Measurements from ENCODE around the gene ADGRV1.
A peak's percentile ranks its signal among the peaks of the same experiment; 100 is the strongest.
"Not testable (repeated sequence)": the region's sequence is repeated elsewhere in the genome, so short reads cannot be mapped to it uniquely, and the experiment has no call there.

Gene ADGRV1

GRCh38 chr5:90571147-90571773 lies 12.7 kb downstream of the ADGRV1 start (continued):
- TF ChIP-seq MYNN (tag by site-specific recombination; IDR thresholded peaks at IDR 0.05; ENCODE audit: borderline replicate concordance) (no peak), ZBTB20 (tag by site-specific recombination; IDR thresholded peaks at IDR 0.05) (no peak), GLI2 (tag by site-specific recombination; IDR thresholded peaks at IDR 0.05; ENCODE audit: borderline replicate concordance, low read depth) (peak; percentile 79; the same call in 1 of the 2 replicates), OVOL3 (tag by site-specific recombination; IDR thresholded peaks at IDR 0.05) (0 out of 2 replicates have a peak, but pooled peaks have one; percentile 45), ZNF354C (tag by site-specific recombination; IDR thresholded peaks at IDR 0.05; ENCODE audit: borderline replicate concordance, low read depth) (no peak), ZNF571 (tag by site-specific recombination; IDR thresholded peaks at IDR 0.05) (no peak), ZNF658 (tag by site-specific recombination; IDR thresholded peaks at IDR 0.05) (no peak), ZNF24 (tag by site-specific recombination; IDR thresholded peaks at IDR 0.05) (0 out of 2 replicates have a peak, but pooled peaks have one; percentile 56), ZNF549 (tag by site-specific recombination; IDR thresholded peaks at IDR 0.05) (peak; percentile 62; the same call in 1 of the 2 replicates)
- TF ChIP-seq, protein P1, sequence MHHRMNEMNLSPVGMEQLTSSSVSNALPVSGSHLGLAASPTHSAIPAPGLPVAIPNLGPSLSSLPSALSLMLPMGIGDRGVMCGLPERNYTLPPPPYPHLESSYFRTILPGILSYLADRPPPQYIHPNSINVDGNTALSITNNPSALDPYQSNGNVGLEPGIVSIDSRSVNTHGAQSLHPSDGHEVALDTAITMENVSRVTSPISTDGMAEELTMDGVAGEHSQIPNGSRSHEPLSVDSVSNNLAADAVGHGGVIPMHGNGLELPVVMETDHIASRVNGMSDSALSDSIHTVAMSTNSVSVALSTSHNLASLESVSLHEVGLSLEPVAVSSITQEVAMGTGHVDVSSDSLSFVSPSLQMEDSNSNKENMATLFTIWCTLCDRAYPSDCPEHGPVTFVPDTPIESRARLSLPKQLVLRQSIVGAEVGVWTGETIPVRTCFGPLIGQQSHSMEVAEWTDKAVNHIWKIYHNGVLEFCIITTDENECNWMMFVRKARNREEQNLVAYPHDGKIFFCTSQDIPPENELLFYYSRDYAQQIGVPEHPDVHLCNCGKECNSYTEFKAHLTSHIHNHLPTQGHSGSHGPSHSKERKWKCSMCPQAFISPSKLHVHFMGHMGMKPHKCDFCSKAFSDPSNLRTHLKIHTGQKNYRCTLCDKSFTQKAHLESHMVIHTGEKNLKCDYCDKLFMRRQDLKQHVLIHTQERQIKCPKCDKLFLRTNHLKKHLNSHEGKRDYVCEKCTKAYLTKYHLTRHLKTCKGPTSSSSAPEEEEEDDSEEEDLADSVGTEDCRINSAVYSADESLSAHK (tag by site-specific recombination; IDR thresholded peaks at IDR 0.05), result peak; percentile 66
- TF ChIP-seq, protein P2, sequence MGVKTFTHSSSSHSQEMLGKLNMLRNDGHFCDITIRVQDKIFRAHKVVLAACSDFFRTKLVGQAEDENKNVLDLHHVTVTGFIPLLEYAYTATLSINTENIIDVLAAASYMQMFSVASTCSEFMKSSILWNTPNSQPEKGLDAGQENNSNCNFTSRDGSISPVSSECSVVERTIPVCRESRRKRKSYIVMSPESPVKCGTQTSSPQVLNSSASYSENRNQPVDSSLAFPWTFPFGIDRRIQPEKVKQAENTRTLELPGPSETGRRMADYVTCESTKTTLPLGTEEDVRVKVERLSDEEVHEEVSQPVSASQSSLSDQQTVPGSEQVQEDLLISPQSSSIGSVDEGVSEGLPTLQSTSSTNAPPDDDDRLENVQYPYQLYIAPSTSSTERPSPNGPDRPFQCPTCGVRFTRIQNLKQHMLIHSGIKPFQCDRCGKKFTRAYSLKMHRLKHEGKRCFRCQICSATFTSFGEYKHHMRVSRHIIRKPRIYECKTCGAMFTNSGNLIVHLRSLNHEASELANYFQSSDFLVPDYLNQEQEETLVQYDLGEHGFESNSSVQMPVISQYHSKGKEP (tag by site-specific recombination; IDR thresholded peaks at IDR 0.05), result 0 out of 2 replicates have a peak, but pooled peaks have one; percentile 19

- ChIA-PET POLR2A (no interaction called here), CTCF (interaction anchor here (0.6 kb wide), 1 partner anchor 29 kb away, joined by 3 read pairs; no protein-coding TSS in a partner anchor)
- no peaks in the 10 kb centered on the region for H3K36me3 ChIP-seq (ENCODE audit: control insufficient read depth in 2 of 2, insufficient read depth in 1 of 2, low read length in 2 of 2)
- H3K27ac ChIP-seq (ENCODE audit: extremely low read depth, low read depth, low read length), result no peak overlapping the region
- no peak for TF ChIP-seq ZNF416 (tag by site-specific recombination; IDR thresholded peaks at IDR 0.05)
- no peak for TF ChIP-seq ZNF558 (tag by site-specific recombination; IDR thresholded peaks at IDR 0.05)
- TF ChIP-seq BCL11A (tag by site-specific recombination; IDR thresholded peaks at IDR 0.05; ENCODE audit: low read depth), result no peak
- TF ChIP-seq ZIC2 (tag by site-specific recombination; IDR thresholded peaks at IDR 0.05), result no peak
- TF ChIP-seq ZNF155 (tag by site-specific recombination; IDR thresholded peaks at IDR 0.05), result no peak
- TF ChIP-seq PATZ1 (tag by site-specific recombination; IDR thresholded peaks at IDR 0.05), result no peak
- TF ChIP-seq ZNF837 (tag by site-specific recombination; IDR thresholded peaks at IDR 0.05), result no peak
- TF ChIP-seq ZNF366 (tag by site-specific recombination; conservative IDR thresholded peaks at IDR 0.05), result no peak
- H3K4me1 ChIP-seq (ENCODE audit: control insufficient read depth, insufficient read depth, low read length), result peaks cover 22% of the 10 kb centered on the region; the same call in 1 of the 2 replicates
- no peak overlapping the region for H3K4me3 ChIP-seq (ENCODE audit: low read depth, low read length)
- no peaks in the 10 kb centered on the region for H3K9me3 ChIP-seq (ENCODE audit: control insufficient read depth, insufficient read depth, low read depth, low read length)
Observed at GRCh38 chr5:90575712-90576111, 17.1 kb downstream of the ADGRV1 start.

GRCh38 chr5:90576566-90576965 lies 18.0 kb downstream of the ADGRV1 start:
- H3K27ac ChIP-seq (ENCODE audit: extremely low read depth, low read depth, low read length); H3K9me3 ChIP-seq (ENCODE audit: control insufficient read depth, insufficient read depth, low read depth, low read length); H3K4me3 ChIP-seq (ENCODE audit: low read depth, low read length); POLR2A ChIA-PET; H3K36me3 ChIP-seq (ENCODE audit: control insufficient read depth in 2 of 2, insufficient read depth in 1 of 2, low read length in 2 of 2); CTCF ChIA-PET: not testable (repeated sequence)
- H3K4me1 ChIP-seq (ENCODE audit: control insufficient read depth, insufficient read depth, low read length), result peaks cover 15% of the 10 kb centered on the region; the same call in 1 of the 2 replicates

DNA sequence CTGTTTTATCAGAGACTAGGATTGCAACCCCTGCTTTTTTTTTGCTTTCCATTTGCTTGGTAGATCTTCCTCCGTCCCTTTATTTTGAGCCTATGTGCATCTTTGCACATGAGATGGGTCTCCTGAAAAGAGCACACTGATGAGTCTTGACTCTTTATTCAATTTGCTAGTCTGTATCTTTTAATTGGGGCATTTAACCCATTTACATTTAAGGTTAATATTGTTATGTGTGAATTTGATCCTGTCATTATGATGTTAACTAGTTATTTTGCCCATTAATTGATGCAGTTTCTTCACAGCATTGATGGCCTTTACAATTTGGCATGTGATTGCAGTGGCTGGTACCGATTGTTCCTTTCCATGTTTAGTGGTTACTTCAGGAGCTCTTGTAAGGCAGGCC lies 21.3 kb downstream of the ADGRV1 start:
- POLR2A ChIA-PET, result not testable (repeated sequence)

More for the DNA sequence above, 21.3 kb downstream of the ADGRV1 start:
- H3K4me3 ChIP-seq (ENCODE audit: low read depth, low read length); H3K4me1 ChIP-seq (ENCODE audit: control insufficient read depth, insufficient read depth, low read length); H3K36me3 ChIP-seq (ENCODE audit: control insufficient read depth in 2 of 2, insufficient read depth in 1 of 2, low read length in 2 of 2); CTCF ChIA-PET; H3K9me3 ChIP-seq (ENCODE audit: control insufficient read depth, insufficient read depth, low read depth, low read length); H3K27ac ChIP-seq (ENCODE audit: extremely low read depth, low read depth, low read length): not testable (repeated sequence)
